H9 (cell line): ENCODE measurements around the gene NCEH1. TPM values are rescaled to one million over a fixed set of nuclear protein-coding genes. Genes with fewer than 3 reads are reported as not detected.
A peak's percentile ranks its signal among the peaks of the same experiment; 100 is the strongest.

ENCODE experiments used
- DNase-seq: peaks from one replicate; pipeline ENCODE4 v3.0.0-alpha.2; 2017
- H2AFZ ChIP-seq: one replicate; pipeline ENCODE4 v1.6.1; 2013; ENCODE audit warnings: mild to moderate bottlenecking, low read length, control low read depth, moderate library complexity
- H2AK5ac ChIP-seq: 2 replicates; pipeline ENCODE4 v1.6.1; 2013; ENCODE audit warnings: low read length, control low read depth, mixed read lengths; ENCODE audit not compliant: insufficient read length
- H2BK120ac ChIP-seq: one replicate; pipeline ENCODE4 v1.6.1; 2013; ENCODE audit warnings: low read depth, mild to moderate bottlenecking, low read length, control low read depth, inconsistent platforms; ENCODE audit not compliant: poor library complexity, severe bottlenecking
- H2BK12ac ChIP-seq: 2 replicates; pipeline ENCODE4 v1.6.1; 2013; ENCODE audit warnings: low read length, control low read depth, mixed read lengths, low read depth; ENCODE audit not compliant: insufficient read length
- H2BK15ac ChIP-seq: 2 replicates; pipeline ENCODE4 v1.6.1; 2013; ENCODE audit warnings: low read depth, low read length, control low read depth
- H2BK20ac ChIP-seq: one replicate; pipeline ENCODE4 v1.6.1; 2013; ENCODE audit warnings: low read depth, mild to moderate bottlenecking, low read length, control low read depth, inconsistent platforms; ENCODE audit not compliant: poor library complexity, severe bottlenecking
- H2BK5ac ChIP-seq: 2 replicates; pipeline ENCODE4 v1.6.1; 2013; ENCODE audit warnings: low read length, control low read depth, mixed read lengths; ENCODE audit not compliant: insufficient read length
- H3K14ac ChIP-seq: 2 replicates; pipeline ENCODE4 v1.6.1; 2013; ENCODE audit warnings: low read length, control low read depth; ENCODE audit not compliant: insufficient read depth
- H3K18ac ChIP-seq: 2 replicates; pipeline ENCODE4 v1.6.1; 2013; ENCODE audit warnings: low read depth, mild to moderate bottlenecking, mixed read lengths, low read length, control low read depth; ENCODE audit not compliant: insufficient read length
- H3K23ac ChIP-seq: 2 replicates; pipeline ENCODE4 v1.6.1; 2013; ENCODE audit warnings: low read length, control low read depth, mixed read lengths, low read depth; ENCODE audit not compliant: insufficient read length
- H3K23me2 ChIP-seq: 2 replicates; pipeline ENCODE4 v1.6.1; 2013; ENCODE audit warnings: low read depth, mild to moderate bottlenecking, mixed read lengths, low read length, control low read depth; ENCODE audit not compliant: insufficient read length, poor library complexity, severe bottlenecking
- H3K27ac ChIP-seq: 2 replicates; pipeline ENCODE4 v1.5.1; 2013; ENCODE audit warnings: low read length, control low read depth, mixed read lengths, low read depth; ENCODE audit not compliant: insufficient read length
- H3K27me3 ChIP-seq: 2 replicates; pipeline ENCODE4 v1.6.1; 2013; ENCODE audit warnings: low read length, control low read depth, inconsistent platforms; ENCODE audit not compliant: insufficient read depth
- H3K4ac ChIP-seq: 2 replicates; pipeline ENCODE4 v1.6.1; 2013; ENCODE audit warnings: low read depth, mild to moderate bottlenecking, control low read depth, inconsistent platforms, low read length, moderate library complexity
- H3K4me1 ChIP-seq: 2 replicates; pipeline ENCODE4 v1.6.1; 2013; ENCODE audit warnings: low read length, control low read depth, inconsistent platforms; ENCODE audit not compliant: insufficient read depth
- H3K4me2 ChIP-seq: 2 replicates; pipeline ENCODE4 v1.6.1; 2013; ENCODE audit warnings: low read length, control low read depth, mixed read lengths; ENCODE audit not compliant: insufficient read length, insufficient read depth
- H3K56ac ChIP-seq: 2 replicates; pipeline ENCODE4 v1.6.1; 2013; ENCODE audit warnings: low read depth, mild to moderate bottlenecking, mixed read lengths, low read length, control low read depth; ENCODE audit not compliant: insufficient read length
- H3K79me1 ChIP-seq: 2 replicates; pipeline ENCODE4 v1.6.1; 2013; ENCODE audit warnings: low read depth, mild to moderate bottlenecking, moderate library complexity, low read length, control low read depth, inconsistent platforms; ENCODE audit not compliant: insufficient read depth, poor library complexity, severe bottlenecking
- H3K79me2 ChIP-seq: 2 replicates; pipeline ENCODE4 v1.6.1; 2013; ENCODE audit warnings: low read length, control low read depth, inconsistent platforms; ENCODE audit not compliant: insufficient read depth
- H3K9ac ChIP-seq: 2 replicates; pipeline ENCODE4 v1.6.1; 2013; ENCODE audit warnings: low read length, control low read depth, mixed read lengths; ENCODE audit not compliant: insufficient read length; ENCODE audit errors: extremely low read depth
- H3K9me3 ChIP-seq: one replicate; pipeline ENCODE4 v1.6.1; 2013; ENCODE audit warnings: low read depth, low read length, inconsistent platforms; ENCODE audit not compliant: control insufficient read depth
- H3T11ph ChIP-seq: one replicate; pipeline ENCODE4 v1.6.1; 2013; ENCODE audit warnings: mild to moderate bottlenecking, low read length, control low read depth, inconsistent platforms
- H4K20me1 ChIP-seq: one replicate; pipeline ENCODE4 v1.6.1; 2013; ENCODE audit not compliant: control insufficient read depth, insufficient read length, insufficient read depth
- H4K5ac ChIP-seq: 2 replicates; pipeline ENCODE4 v1.6.1; 2013; ENCODE audit warnings: low read depth, mild to moderate bottlenecking, mixed read lengths, low read length, control low read depth; ENCODE audit not compliant: insufficient read length
- H4K8ac ChIP-seq: replicated peaks from 2 replicates; pipeline ENCODE4 v1.6.1; 2013; ENCODE audit warnings: low read length, control low read depth, mixed read lengths, low read depth; ENCODE audit not compliant: insufficient read length
- H4K91ac ChIP-seq: 2 replicates; pipeline ENCODE4 v1.6.1; 2013; ENCODE audit warnings: low read depth, mild to moderate bottlenecking, moderate library complexity, mixed read lengths, low read length, control low read depth; ENCODE audit not compliant: insufficient read length
- H3K27ac Mint-ChIP-seq, 3 experiments: 2 replicates in 2 of 3; 3 replicates in 1 of 3; pipeline ENCODE4 v1.8.0; 2020 to 2021; ENCODE audit warnings: mixed read lengths in 3 of 3, mild to moderate bottlenecking in 1 of 3, moderate library complexity in 1 of 3
- H3K27me3 Mint-ChIP-seq: 2 replicates; pipeline ENCODE4 v1.8.0; 2021; ENCODE audit warnings: low read depth, mild to moderate bottlenecking, moderate library complexity, mixed read lengths
- H3K36me3 Mint-ChIP-seq, 3 experiments: 2 replicates in 2 of 3; 3 replicates in 1 of 3; pipeline ENCODE4 v1.8.0; 2020 to 2021; ENCODE audit warnings: low read depth in 3 of 3, mixed read lengths in 3 of 3; ENCODE audit not compliant: insufficient read depth in 1 of 3
- H3K4me1 Mint-ChIP-seq, 2 experiments: 2 replicates each; pipeline ENCODE4 v1.8.0; 2020; ENCODE audit warnings: mixed read lengths in 2 of 2
- H3K4me3 Mint-ChIP-seq, 2 experiments: 2 replicates in 1 of 2; 3 replicates in 1 of 2; pipeline ENCODE4 v1.8.0; 2020 to 2021; ENCODE audit warnings: mild to moderate bottlenecking in 2 of 2, mixed read lengths in 2 of 2, moderate library complexity in 1 of 2
- H3K9me3 Mint-ChIP-seq, 2 experiments: 2 replicates in 1 of 2; 3 replicates in 1 of 2; pipeline ENCODE4 v1.8.0; 2020; ENCODE audit warnings: mild to moderate bottlenecking in 2 of 2, mixed read lengths in 2 of 2, moderate library complexity in 1 of 2
- WGBS: extraction: QIAGEN DNeasy Blood & Tissue Kit; methylation state at CpG from one replicate; pipeline ENCODE4 v1.1.7; 2013; ENCODE audit warnings: missing lambda C conversion rate, low lambda C conversion rate, mixed read lengths; ENCODE audit not compliant: insufficient read length; ENCODE audit errors: extremely low coverage; 5-methylcytosine and 5-hydroxymethylcytosine counted together
- total RNA-seq: library from RNA; stranded (reverse); gene quantifications from 2 replicates; pipeline ENCODE4 v1.2.1, GENCODE V29; 2021
- TF ChIP-seq, protein P1 (sequence below): fragments of 200-600 bp; sonication (generic); conservative IDR thresholded peaks from 3 replicates; pipeline ENCODE4 v1.8.0; 2021; ENCODE audit warnings: antibody characterized with exemption, mild to moderate bottlenecking

Gene NCEH1
- total RNA-seq, 1 experiment from 2014 or later, result 2.3 TPM

DNA sequence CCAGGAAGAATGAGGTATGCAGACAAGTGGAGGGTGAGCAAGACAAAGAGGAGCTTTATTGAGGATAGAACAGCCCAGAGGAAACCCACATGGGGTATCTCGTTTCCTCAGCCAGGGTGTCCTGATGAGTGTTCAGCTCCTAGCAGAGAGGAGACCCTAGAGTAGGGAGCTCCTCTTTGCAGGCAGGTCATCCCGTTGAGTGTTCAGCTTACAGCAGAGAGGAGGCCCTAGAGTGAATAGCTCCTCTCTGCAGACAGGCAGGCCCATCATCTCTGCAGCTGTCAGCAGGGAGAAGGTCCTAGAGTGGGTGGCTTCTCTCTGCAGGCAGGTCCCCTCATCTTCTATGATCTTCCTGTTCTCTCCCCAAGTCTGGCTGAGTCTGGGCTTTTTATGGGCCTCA is 97.0 kb downstream of the NCEH1 start:
- Histone ChIP-seq H3K79me1 (no peaks in the 10 kb centered on the region), H2BK20ac (no peak overlapping the region), H3K23ac (no peak overlapping the region), H3K9ac (no peak overlapping the region), H3K14ac (no peak overlapping the region), H2AFZ (no peak overlapping the region), H3K27ac (no peak overlapping the region), H3K56ac (no peak overlapping the region), H2BK12ac (no peak overlapping the region), H3K18ac (no peak overlapping the region), H3K23me2 (no peaks in the 10 kb centered on the region), H3K27me3 (no peaks in the 10 kb centered on the region), H3K79me2 (no peaks in the 10 kb centered on the region), H3T11ph (no peak overlapping the region), H3K9me3 (no peaks in the 10 kb centered on the region), H4K20me1 (no peaks in the 10 kb centered on the region), H3K4me2 (no peak overlapping the region), H4K5ac (no peak overlapping the region), H3K4me1 (no peaks in the 10 kb centered on the region), H2AK5ac (no peak overlapping the region), H4K8ac (no peak overlapping the region), H2BK15ac (no peak overlapping the region), H2BK5ac (no peak overlapping the region), H3K4ac (no peak overlapping the region), H2BK120ac (no peak overlapping the region), H4K91ac (no peak overlapping the region)
- no peaks in the 10 kb centered on the region for H3K27me3 Mint-ChIP-seq
- peaks cover 5 to 21% (median 9%) of the 10 kb centered on the region in 3 experiments for H3K36me3 Mint-ChIP-seq
- H3K27ac Mint-ChIP-seq, result peak overlapping the region in 1 of 3 experiments; percentile 59; a peak in 1 of 7 replicates
- WGBS, result no CpG with 5 or more reads among the region's 2 CpGs
- H3K4me1 Mint-ChIP-seq, result peaks cover 0 to 2% of the 10 kb centered on the region in 2 experiments; a peak in 2 of 4 replicates
- H3K9me3 Mint-ChIP-seq, result peaks cover 17 to 18% of the 10 kb centered on the region in 2 experiments
- DNase-seq, result no peak
- TF ChIP-seq, protein P1, sequence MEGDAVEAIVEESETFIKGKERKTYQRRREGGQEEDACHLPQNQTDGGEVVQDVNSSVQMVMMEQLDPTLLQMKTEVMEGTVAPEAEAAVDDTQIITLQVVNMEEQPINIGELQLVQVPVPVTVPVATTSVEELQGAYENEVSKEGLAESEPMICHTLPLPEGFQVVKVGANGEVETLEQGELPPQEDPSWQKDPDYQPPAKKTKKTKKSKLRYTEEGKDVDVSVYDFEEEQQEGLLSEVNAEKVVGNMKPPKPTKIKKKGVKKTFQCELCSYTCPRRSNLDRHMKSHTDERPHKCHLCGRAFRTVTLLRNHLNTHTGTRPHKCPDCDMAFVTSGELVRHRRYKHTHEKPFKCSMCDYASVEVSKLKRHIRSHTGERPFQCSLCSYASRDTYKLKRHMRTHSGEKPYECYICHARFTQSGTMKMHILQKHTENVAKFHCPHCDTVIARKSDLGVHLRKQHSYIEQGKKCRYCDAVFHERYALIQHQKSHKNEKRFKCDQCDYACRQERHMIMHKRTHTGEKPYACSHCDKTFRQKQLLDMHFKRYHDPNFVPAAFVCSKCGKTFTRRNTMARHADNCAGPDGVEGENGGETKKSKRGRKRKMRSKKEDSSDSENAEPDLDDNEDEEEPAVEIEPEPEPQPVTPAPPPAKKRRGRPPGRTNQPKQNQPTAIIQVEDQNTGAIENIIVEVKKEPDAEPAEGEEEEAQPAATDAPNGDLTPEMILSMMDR, result no peak
- H3K4me3 Mint-ChIP-seq, result no peak overlapping the region
